NCI-H2196 (cell line): ENCODE data around the gene SULT1A2.
"Not testable (repeated sequence)": the region's sequence is repeated elsewhere in the genome, so short reads cannot be mapped to it uniquely, and the experiment has no call there.

Experiments
- DNase-seq: peaks from one replicate; lab custom pipeline; 2025; ENCODE audit not compliant: unreplicated experiment; lab: John Stamatoyannopoulos, UW

The SULT1A2 gene

DNA sequence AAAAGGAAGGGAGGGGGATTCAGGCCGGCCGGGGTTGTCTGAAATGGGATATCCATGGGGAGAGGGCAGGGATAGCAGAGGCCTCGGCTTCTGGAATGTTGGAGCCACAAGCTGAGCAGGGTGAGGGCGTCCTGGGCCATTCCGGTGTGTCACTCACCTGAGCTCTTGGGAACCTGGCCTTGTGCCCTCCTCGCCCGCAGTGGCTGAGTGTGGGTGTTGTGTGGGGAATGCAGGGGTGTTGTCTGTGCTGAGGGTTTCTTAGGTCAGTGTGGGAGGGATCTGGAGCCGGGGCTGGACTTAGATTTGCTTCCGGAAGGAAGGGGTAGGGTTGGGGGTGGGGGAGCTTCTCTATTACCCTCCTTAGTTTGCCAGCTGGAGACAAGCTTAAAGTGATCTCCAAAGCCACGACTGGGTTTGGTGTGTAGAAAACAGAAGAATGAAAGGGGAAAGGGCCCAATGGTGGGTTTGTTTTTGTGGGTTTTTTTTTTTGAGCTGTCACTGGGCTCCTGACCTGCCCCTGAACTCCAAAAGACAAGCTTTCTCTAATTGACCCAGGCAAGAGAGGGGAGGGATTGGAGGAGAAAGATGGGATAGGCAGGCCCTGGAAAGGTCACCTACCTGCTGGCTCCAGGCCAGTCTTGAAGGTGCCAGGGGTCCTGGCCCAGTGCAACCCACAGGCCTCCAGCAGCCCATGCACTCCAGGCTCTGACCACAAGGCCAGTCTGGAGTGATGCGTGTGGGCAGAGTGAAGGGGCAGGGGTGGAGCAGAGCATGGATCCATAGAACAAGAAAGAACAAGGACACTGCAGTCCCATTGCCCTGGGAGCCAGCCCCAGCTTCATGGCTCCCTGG lies at the start of gene SULT1A2:
TSS of gene SULT1A2 (minus strand) at position 211 of the 852 bp plus-strand sequence. CDS start 1,120 bp downstream, outside the sequence.
- no peak for DNase-seq

DNA sequence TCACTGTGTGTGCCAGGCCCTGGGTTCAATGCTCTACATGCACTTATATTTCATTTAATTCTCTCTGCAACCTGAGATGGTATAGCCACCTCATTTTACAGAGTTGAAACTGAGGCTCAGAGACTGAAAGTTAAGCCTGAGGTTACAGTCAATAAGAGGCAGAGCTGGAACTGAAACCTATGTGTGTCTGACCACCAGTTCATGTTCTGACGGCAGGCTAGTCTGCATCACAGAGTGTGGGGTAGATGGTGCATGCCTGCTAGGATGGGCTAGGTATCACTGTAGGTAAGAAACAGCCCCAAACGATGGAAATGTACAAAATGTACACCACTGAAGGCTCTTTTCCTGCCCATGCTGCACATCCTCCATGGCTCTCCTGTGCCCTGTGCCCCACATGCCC lies 43.1 kb upstream of the SULT1A2 start:
- not testable (repeated sequence) for DNase-seq

DNA sequence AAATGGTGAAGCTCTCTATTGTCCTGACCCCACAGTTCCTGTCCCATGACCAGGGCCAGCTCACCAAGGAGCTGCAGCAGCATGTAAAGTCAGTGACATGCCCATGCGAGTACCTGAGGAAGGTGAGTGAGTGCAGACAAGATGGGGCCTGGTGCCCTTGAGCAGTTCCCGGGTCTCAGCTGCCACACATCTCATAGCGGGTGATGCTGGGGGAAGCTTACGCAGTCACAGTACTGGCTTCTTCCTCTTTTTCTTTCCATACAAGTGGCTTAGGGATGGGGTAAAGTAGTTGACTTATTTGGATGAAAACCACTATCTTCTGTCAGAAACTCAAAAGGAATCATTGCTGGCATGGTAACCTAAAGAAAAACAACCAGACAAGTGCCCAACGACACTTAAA lies 41.5 kb upstream of the SULT1A2 start:
- not testable (repeated sequence) for DNase-seq

DNA sequence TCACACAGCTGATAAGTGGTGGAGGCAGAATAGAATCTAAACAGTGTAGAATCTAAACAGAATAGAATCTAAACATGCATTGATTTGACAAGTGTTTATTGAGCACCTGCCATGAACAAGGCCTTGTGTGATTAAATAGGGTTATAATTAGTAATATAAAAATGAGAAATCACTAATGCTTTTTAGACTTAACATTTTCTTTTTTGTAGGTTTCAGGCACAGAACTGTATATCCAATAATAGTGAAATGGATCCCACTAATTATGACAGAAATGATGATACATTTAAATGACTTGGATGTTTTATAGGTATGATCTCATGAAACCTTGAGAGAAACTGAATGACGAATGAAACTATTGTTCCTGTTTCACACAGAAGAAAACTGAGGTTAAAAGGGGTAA lies 40.9 kb upstream of the SULT1A2 start, which contains the start of gene NPIPB8:
TSS of gene NPIPB8 (plus strand) at position 301 of the 400 bp plus-strand sequence. CDS start 296 bp downstream, outside the sequence.
- DNase-seq, result not testable (repeated sequence)

DNA sequence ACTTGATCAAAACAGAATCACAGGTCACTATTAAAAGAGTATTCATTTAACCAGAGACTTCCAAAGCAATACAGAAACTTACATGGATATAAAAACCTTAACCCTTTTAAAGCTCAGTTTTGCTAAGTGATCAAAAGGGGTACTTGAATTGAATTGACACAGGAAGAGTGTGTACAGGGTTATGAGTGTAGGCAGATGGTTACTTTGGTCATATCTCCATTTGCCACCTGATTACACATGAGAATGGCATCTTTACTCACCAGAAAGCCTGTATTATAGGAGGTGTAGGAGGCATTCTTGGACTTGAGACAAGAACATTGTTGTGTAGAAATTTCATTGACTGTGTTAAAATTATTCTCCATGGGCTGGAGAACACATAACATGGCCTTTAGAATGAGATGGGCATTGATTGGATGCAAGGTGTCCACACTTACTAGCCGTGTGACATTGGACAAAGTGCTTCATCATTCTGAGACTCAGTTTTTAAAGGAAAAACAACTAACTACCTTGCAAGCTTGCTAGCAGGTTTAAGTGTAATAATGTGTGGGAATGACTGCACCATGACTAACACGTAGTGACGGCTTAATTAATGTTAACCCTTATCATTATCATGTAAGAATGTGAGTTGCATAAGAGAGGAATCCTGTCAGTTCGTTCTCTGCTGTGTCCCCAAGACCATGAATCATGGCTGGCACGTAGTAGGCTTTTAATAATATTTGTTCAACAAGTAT lies 39.4 kb upstream of the SULT1A2 start:
- DNase-seq, result not testable (repeated sequence)

DNA sequence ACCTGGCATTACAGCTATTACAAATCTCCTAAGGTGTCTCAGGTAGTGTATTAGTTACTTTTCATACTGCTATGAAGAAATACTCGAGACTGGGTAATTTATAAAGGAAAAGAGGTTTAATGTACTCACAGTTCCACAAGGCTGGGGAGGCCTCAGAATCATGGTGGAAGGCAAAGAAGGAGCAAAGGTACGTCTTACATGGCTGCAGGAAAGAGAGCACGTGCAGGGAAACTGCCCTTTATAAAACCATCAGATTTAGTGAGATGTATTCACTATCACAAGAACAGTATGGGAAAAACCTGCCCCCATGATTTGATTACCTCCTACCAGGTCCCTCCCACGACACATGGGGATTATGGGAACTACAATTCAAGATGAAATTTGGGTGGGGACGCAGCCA lies 34.1 kb upstream of the SULT1A2 start:
- not testable (repeated sequence) for DNase-seq

DNA sequence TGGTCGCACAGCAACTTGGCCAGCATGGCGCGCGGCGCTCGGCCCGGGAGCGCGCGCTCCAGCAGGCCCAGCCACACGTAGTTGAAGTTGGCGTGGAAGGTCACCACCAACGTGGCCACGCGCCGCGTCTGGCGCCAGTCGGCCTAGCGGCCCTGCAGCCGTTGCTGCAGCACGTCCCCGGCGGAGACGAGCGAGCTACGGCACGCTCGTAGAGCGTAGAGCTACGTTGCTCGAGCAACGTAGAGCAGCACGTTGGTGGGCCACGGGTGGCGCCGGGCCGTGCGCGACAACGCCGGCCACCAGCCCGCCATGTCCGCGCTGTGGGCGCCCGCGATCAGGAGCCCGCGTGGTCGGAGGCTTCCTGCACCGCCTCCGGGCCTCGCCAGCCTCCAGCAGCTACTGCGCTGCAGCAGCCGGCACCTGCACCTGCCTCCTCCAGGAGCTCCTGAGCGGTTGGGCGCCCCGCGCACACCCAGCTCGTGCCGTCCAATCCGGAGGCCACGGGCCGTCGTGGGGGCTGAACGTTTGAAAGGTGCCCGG lies 26.4 kb upstream of the SULT1A2 start:
- DNase-seq, result peak; percentile 87

DNA sequence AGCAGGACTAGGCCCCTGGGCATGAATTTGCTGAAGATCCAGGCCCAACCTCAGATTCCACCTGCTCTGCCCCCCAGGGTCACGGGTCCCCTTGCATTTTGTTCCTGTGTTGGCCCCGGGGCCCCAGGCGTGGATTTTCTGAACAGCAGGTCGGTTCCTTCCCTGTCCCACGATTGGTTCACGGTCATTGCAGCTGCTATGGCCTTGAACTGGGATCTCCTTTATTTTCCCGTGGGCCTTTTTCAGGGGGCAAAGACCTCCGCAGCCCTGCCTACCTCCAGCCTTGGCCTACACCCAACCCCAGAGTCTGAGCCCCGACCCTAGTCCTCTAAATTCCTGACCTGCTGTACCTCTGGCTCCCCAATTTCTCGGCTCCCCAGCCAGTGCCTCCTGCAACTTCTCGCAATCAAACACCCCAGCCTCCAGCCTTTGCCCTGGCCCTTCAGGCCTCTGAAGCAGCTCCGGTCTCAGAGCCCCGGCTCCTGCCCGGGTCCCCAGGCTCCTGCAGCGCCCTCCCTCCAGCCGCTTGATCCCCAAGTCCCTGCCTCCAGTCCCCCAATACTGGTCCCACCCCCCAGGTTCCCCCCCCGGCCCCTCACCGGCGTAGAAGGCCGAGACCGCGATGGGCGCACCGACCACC lies 25.8 kb upstream of the SULT1A2 start:
- not testable (repeated sequence) for DNase-seq

DNA sequence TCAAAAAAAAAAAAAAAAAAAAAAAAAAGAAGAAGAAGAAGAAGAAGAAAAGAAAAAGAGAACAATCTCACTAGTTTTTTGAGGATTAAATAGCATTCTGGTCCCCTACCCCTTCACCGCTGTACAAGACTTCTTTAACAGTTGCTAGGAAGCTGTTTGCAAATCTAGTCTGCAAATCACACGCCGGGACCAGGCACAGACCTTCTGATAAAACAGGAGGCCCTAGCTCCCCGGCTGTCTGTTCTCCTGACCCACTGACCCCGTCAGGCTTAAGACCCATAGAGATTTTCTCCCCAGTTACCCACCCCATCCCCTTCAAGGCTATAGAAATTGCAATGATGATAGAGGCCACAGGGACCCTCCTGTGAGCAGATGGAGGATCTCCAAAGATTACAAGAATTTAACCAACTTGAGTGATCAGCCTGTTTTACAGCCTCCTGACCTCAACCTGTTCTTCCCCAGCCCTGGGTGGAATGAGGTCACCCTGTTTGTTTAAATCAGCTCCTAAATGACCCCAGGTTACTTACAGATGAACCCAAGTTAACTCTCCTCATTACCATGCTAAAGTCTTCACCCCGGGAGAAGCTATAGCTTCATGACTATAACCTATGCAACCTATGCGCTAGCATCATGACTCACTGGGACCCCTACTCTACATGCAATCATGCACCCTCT lies 24.8 kb upstream of the SULT1A2 start:
- DNase-seq, result no peak

DNA sequence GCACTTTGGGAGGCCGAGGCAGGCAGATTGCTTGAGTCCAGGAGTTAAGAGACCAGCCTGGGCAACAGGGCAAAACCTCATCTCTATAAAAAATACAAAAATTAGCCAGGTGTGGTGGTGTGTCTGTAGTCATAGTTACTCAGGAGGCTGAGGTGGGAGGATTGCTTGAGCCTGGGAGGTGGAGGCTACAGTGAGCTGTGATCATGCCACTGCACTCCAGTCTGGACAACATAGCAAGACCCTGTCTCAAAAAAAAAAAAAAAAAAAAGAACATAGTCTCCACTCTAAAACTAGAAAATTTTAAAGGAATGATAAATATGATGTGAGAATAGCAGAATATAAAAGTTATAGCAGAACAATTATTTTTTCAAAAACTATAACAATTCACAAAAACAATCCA lies 23.5 kb upstream of the SULT1A2 start:
- not testable (repeated sequence) for DNase-seq

DNA sequence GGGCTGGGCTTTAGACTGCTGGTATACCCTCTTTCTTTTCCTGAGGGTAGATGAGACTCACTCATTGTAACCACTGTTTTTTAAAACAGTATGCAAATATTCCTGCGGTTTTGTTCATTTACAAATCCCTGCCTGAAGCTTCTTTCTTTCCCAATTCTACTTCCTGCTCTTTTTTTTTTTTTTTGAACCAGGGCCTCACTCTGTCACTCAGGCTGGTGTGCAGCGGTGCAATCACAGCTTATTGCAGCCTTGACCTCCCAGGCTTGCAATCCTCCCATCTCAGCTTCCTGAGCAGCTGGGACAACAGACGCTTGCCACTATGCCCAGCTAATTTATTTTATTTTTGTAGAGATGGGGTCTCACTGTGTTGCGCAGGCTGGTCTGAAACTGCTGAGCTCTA lies 21.0 kb upstream of the SULT1A2 start:
- DNase-seq, result no peak

DNA sequence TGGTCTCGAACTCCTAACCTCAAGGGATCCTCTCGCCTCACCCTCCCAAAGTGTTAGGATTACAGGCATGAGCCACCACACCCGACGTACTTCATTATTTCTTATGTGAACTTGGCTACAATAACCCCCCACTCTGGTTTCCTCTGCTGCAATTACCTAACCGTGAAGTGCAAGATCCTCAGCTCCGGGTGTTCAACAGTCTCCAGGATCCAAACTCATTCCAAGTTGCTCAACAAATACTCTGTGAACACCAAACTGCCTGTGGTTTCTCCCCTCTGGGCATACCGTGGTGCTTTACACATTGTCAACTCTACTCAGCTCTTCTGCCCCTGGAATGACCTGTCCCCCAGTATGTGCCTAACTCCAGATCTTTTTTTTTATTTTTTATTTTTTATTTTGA lies 19.8 kb upstream of the SULT1A2 start:
- no peak for DNase-seq

DNA sequence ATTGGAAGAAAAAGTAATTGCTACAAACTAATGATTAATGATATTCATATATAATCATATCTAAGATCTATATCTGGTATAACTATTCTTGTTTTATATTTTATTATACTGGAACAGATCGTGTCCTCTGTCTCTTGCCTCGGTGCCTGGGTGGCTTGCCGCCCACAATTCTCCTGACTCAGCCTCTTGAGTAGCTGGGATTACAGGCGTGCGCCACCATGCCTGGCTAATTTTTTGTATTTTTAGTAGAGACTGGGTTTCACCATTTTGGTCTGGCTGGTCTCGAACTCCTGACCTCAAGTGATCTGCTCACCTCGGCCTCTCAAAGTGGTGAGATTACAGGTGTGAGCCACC lies 19.4 kb upstream of the SULT1A2 start:
- not testable (repeated sequence) for DNase-seq

DNA sequence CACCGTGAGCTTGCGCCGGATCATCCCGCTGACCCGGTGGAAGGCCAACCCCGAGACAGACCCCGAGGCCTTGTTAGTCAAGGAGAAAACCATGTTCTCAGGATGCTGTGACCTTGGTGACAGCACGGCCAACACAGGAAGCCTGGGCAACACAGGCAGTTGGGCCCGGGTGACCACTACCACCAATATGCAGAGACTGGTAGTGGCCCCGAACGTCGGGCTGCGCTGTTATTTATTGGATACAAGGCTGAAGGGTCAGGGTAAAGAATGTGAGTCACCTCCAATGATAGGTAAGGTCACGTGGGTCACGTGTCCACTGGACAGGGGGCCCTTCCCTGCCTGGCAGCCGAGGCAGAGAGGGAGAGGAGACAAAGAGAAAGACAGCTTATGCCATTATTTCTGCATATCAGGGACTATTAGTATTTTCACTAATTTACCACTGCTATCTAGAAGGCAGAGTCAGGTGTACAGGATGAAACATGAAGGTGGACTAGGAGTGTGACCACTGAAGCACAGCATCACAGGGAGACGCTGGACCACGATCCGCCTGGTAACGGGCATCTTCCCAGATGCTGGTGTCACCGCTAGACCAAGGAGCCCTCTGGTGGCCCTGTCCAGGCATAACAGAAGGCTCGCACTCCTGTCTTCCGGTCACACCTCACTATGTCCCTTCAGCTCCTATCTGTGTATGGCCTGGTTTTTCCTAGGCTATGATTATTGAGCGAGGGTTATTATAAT lies 18.8 kb upstream of the SULT1A2 start:
- DNase-seq, result peak; percentile 43

DNA sequence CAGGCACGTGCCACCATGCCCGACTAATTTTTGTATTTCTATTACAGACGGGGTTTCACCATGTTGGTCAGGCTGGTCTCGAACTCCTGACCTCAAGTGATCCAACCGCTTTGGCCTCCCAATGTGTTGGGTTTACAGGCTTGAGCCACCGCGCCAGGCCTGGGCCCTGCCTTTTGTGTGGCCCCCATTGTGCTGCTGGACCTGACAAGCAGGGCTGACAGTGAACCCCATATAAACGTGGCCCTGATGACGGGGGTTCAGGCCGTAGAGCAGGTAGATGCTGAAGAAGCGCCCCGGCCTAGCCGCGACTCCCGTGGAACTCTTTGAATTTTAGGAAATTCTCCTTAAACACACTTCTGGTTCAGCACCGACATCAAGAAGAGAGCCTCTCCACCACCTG lies 17.7 kb upstream of the SULT1A2 start:
- not testable (repeated sequence) for DNase-seq

DNA sequence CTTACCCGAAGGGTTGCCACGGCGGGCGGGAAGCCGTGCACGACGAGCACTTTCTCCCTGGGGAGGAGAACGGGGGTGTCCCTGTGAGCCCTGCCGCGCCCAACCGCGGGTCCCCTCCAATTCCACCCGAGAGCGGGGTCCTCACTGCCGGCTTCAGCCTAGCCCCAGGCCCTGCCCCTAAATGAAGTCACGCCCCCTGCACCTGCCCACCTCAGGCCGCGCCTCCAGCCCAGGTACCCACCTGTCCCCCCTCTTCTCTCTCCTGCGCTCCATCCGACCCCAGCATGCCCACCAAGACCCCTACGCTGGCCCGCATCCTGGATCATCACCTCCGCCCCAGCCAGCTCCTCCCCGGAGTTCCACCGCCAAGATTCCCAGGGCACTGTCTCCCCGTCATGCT lies 17.1 kb upstream of the SULT1A2 start:
- not testable (repeated sequence) for DNase-seq

DNA sequence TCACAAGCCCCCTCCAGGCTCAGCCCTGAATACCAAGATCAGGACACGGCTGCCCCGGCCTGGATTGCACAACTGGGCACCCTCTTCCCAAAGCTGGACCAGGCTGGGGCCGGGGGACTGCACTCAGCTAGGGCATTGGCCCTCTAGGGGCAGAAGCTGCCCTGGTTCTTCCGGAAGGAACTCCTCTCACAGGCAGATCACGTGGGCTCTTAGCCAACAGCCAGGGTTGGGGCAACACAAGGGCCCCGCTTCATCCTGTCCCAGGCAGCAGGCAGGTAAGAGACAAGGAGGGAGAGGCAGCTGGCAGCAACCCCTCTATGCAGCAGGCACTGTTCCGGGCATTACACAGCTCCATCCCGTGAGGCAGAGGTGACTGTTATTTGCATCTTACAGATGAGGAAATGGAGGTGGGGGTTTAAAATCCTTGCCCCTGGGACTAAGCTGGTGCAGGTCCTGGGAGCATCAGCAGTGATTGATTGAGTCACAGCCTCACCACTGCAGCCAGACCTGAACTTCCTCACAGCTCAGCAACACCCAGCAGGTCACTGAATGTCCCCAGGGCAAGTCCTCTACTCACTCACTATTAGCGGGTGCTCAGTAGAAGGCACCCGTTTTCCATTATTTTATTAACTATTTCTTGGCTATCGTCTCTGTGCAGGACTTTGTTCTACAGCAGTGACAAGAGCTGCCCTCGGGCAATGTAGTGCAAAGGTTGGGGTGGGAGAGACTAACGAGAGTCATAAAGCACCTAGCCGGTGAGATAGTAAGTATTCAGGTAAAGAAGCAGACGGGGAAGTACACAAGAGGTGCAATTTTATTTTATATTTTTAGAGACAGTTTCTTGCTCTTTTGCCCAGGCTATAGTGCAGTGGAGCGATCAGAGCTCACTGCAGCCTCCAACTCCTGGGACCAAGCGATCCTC lies 15.8 kb upstream of the SULT1A2 start:
- not testable (repeated sequence) for DNase-seq

DNA sequence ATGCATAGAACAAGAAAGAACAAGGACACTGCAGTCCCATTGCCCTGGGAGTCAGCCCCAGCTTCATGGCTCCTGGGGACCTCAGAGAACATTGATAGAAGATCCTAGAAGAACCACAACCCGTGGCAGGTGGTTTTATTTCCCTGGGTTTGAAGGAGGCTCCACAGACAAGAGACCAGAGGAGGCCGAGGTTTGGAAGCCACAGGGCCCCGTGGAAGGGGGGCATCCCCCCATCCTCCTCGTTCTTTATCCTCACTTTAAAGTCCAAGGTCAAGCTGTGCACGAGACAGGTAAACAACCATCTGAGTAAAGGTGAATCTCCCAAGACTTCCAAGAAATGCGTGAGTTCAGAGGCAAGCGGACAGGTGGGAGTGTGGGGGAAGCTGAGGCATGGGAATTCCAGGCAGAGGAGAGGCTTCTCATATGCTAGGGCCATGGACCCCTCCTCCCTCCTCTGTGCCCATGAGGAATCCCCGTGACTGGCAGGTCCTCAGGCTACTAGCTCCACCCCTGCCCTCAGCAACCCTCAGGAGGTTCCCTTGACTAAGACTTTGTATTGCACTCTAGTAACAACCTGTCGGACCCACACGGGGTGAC lies 13.8 kb upstream of the SULT1A2 start:
- DNase-seq, result no peak
